Measurements from ENCODE around the gene HMBS. TPM values are rescaled to one million over a fixed set of nuclear protein-coding genes. Genes with fewer than 3 reads are reported as not detected.

HMBS gene
- total RNA-seq, 4 donors from 2014 or later: 6.2 to 27.5 (median 10.0) TPM

GRCh38 chr11:119091178-119091577 lies 6.5 kb downstream of the HMBS start:
- TF ChIP-seq CTCF (IDR thresholded peaks at IDR 0.05; ENCODE audit: low read depth): no peak

- TF ChIP-seq CTCF (IDR thresholded peaks at IDR 0.05; ENCODE audit: low read depth): no peak
These were observed 7.5 kb downstream of the HMBS start for GRCh38 chr11:119091966-119092879.

GRCh38 chr11:119092880-119093842 lies 8.5 kb downstream of the HMBS start:
- no peak for TF ChIP-seq CTCF (IDR thresholded peaks at IDR 0.05; ENCODE audit: low read depth)

- no peak for TF ChIP-seq CTCF (IDR thresholded peaks at IDR 0.05; ENCODE audit: low read depth)
These were observed 9.5 kb downstream of the HMBS start for GRCh38 chr11:119093942-119094815.

- TF ChIP-seq CTCF (IDR thresholded peaks at IDR 0.05; ENCODE audit: low read depth): no peak
These were observed 10.1 kb downstream of the HMBS start for GRCh38 chr11:119094816-119095065.

- no peak for TF ChIP-seq CTCF (IDR thresholded peaks at IDR 0.05; ENCODE audit: low read depth)
These were observed 10.6 kb downstream of the HMBS start for GRCh38 chr11:119095066-119095880.

Data from subcutaneous adipose tissue (tissue), 4 donors.